ENCODE measurements around the gene DDX24. TPM values are rescaled to one million over a fixed set of nuclear protein-coding genes. Genes with fewer than 3 reads are reported as not detected.

DDX24 gene
- total RNA-seq, 1 experiment from 2014 or later = 203 TPM

GRCh38 chr14:94123868-94124267 is 42.9 kb upstream of the DDX24 start:
- Histone ChIP-seq H3K4me3 (ENCODE audit: low read depth, low read length, poor library complexity, severe bottlenecking) (no peak overlapping the region), H3K36me3 (ENCODE audit: insufficient read depth, low read length, poor library complexity, severe bottlenecking) (no peaks in the 10 kb centered on the region), H3K27me3 (replicated peaks; ENCODE audit: insufficient read depth, low read depth, low read length, poor library complexity) (no peaks in the 10 kb centered on the region), H3K9me3 (ENCODE audit: low read depth, low read length, poor library complexity, severe bottlenecking) (no peaks in the 10 kb centered on the region), H3K27ac (ENCODE audit: low read depth, low read length, poor library complexity, severe bottlenecking) (no peak overlapping the region), H3K4me1 (ENCODE audit: insufficient read depth, low read length, poor library complexity, severe bottlenecking) (no peaks in the 10 kb centered on the region)
- intact Hi-C loops (cut with micrococcal nuclease; ENCODE audit: unreplicated experiment) = no loop called here
- TF ChIP-seq CTCF (conservative IDR thresholded peaks at IDR 0.05; ENCODE audit: low read depth, low read length) (no peak), EZH2 (IDR thresholded peaks at IDR 0.05; ENCODE audit: borderline replicate concordance, low read depth, low read length, poor library complexity, severe bottlenecking) (no peak)
- no TSS peak for BruUV-seq (replicated peaks)
- DNase-seq (ENCODE audit: low spot score) = no peak
- ChIA-PET POLR2A (ENCODE audit: low non-redundant PET) (interaction anchor here (0.7 kb wide), 1 partner anchor 955 kb away, joined by 3 read pairs; no protein-coding TSS in a partner anchor), CTCF (no interaction called here)

- Histone ChIP-seq H3K4me3 (ENCODE audit: low read depth, low read length, poor library complexity, severe bottlenecking) (no peak overlapping the region), H3K27ac (ENCODE audit: low read depth, low read length, poor library complexity, severe bottlenecking) (no peak overlapping the region), H3K27me3 (replicated peaks; ENCODE audit: insufficient read depth, low read depth, low read length, poor library complexity) (no peaks in the 10 kb centered on the region), H3K4me1 (ENCODE audit: insufficient read depth, low read length, poor library complexity, severe bottlenecking) (no peaks in the 10 kb centered on the region), H3K36me3 (ENCODE audit: insufficient read depth, low read length, poor library complexity, severe bottlenecking) (no peaks in the 10 kb centered on the region), H3K9me3 (ENCODE audit: low read depth, low read length, poor library complexity, severe bottlenecking) (no peaks in the 10 kb centered on the region)
- no TSS peak for BruUV-seq (replicated peaks)
- POLR2A ChIA-PET (ENCODE audit: low non-redundant PET) = interaction anchor here (0.7 kb wide), 1 partner anchor 954 kb away, joined by 3 read pairs; no protein-coding TSS in a partner anchor
- intact Hi-C loops (cut with micrococcal nuclease; ENCODE audit: unreplicated experiment) = no loop called here
- CTCF ChIA-PET = no interaction called here
- TF ChIP-seq CTCF (conservative IDR thresholded peaks at IDR 0.05; ENCODE audit: low read depth, low read length) (no peak), EZH2 (IDR thresholded peaks at IDR 0.05; ENCODE audit: borderline replicate concordance, low read depth, low read length, poor library complexity, severe bottlenecking) (no peak)
- no peak for DNase-seq (ENCODE audit: low spot score)
These were observed 42.3 kb upstream of the DDX24 start for GRCh38 chr14:94123296-94123695.

GRCh38 chr14:94122438-94122837 is 41.4 kb upstream of the DDX24 start:
- CTCF ChIA-PET = no interaction called here
- POLR2A ChIA-PET (ENCODE audit: low non-redundant PET) = no interaction called here
- H3K4me1 ChIP-seq (ENCODE audit: insufficient read depth, low read length, poor library complexity, severe bottlenecking) = no peaks in the 10 kb centered on the region
- H3K27me3 ChIP-seq (replicated peaks; ENCODE audit: insufficient read depth, low read depth, low read length, poor library complexity) = no peaks in the 10 kb centered on the region
- no peak overlapping the region for H3K4me3 ChIP-seq (ENCODE audit: low read depth, low read length, poor library complexity, severe bottlenecking)
- no peak overlapping the region for H3K27ac ChIP-seq (ENCODE audit: low read depth, low read length, poor library complexity, severe bottlenecking)
- BruUV-seq (replicated peaks) = no TSS peak
- intact Hi-C loops (cut with micrococcal nuclease; ENCODE audit: unreplicated experiment) = no loop called here
- DNase-seq (ENCODE audit: low spot score) = no peak
- no peaks in the 10 kb centered on the region for H3K9me3 ChIP-seq (ENCODE audit: low read depth, low read length, poor library complexity, severe bottlenecking)
- H3K36me3 ChIP-seq (ENCODE audit: insufficient read depth, low read length, poor library complexity, severe bottlenecking) = no peaks in the 10 kb centered on the region
- no peak for TF ChIP-seq EZH2 (IDR thresholded peaks at IDR 0.05; ENCODE audit: borderline replicate concordance, low read depth, low read length, poor library complexity, severe bottlenecking)
- TF ChIP-seq CTCF (conservative IDR thresholded peaks at IDR 0.05; ENCODE audit: low read depth, low read length) = no peak

Measured in A673 (cell line).